ENCODE data around the gene IKBIP.

GRCh38 chr12:98679611-98680005 lies 35.0 kb upstream of the IKBIP start:
- no peak for TF ChIP-seq POLR2A (IDR thresholded peaks at IDR 0.05; ENCODE audit: low read depth, low read length)
- no peak for TF ChIP-seq TAF1 (IDR thresholded peaks at IDR 0.05; ENCODE audit: borderline replicate concordance, low read depth, low read length)
- no peak for TF ChIP-seq POLR2AphosphoS5 (IDR thresholded peaks at IDR 0.05; ENCODE audit: low read depth, low read length)
